Measurements from ENCODE around the gene SLC22A7. TPM values are rescaled to one million over a fixed set of nuclear protein-coding genes. Genes with fewer than 3 reads are reported as not detected.

The SLC22A7 gene
- total RNA-seq = not detected

DNA sequence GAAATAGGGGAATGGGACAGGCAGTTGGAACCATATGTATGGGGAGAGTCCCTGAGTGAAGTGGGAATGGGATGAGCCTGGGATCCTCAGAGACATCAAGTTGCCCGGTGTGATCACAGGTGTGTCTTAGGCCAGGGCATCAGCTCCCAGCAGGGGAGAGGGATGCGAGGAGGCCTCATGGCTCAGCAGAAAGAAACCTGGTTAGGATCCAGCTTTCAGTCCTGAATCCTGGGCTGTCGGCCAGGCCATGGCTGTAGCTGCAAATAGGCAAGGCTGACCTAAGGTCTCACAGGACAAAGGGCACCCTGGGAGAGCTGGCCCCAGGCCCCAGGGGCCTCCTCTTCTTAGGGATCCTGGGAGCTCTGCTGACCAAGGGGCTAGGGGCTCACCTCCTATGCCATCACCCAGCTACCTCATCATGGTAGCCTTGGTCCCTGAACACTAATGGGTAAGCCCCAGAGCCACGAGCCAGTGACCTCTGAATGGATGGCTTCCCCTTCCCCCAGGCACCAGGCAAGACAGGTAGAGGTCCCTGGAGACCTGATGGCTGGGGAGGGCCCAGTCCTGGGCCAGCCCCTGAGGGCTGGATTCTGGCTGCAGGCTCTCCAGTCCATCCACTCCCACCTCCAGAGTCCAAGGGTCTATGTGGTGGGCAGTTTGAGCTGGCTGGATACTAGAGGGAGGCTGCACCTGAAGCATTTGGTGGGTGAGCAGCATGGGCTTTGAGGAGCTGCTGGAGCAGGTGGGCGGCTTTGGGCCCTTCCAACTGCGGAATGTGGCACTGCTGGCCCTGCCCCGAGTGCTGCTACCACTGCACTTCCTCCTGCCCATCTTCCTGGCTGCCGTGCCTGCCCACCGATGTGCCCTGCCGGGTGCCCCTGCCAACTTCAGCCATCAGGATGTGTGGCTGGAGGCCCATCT, at the start of gene SLC22A7:
Gene SLC22A7, plus strand, starts transcription at position 617 of the 921 bp plus-strand sequence. Its CDS starts 99 bp downstream, at position 716.
- Histone ChIP-seq H3K27ac (no peak within 1 kb of the TSS), H3K4me1 (no peaks in the 10 kb centered on the region), H3K4me3 (no peak within 1 kb of the TSS), H3K27me3 (no peaks in the 10 kb centered on the region), H3K36me3 (no peaks in the 10 kb centered on the region), H3K9me3 (no peaks in the 10 kb centered on the region)
- intact Hi-C loops (cut with DNase I) = no loop called here
- TF ChIP-seq CTCF (IDR thresholded peaks at IDR 0.05) (no peak), POLR2A (IDR thresholded peaks at IDR 0.05) (no peak), POLR2AphosphoS5 (IDR thresholded peaks at IDR 0.05; ENCODE audit: insufficient read depth in 1 of 2, low read depth in 1 of 2) (no peak)
- DNase-seq (ENCODE audit: extremely low spot score in 2 of 2) = no peak

DNA sequence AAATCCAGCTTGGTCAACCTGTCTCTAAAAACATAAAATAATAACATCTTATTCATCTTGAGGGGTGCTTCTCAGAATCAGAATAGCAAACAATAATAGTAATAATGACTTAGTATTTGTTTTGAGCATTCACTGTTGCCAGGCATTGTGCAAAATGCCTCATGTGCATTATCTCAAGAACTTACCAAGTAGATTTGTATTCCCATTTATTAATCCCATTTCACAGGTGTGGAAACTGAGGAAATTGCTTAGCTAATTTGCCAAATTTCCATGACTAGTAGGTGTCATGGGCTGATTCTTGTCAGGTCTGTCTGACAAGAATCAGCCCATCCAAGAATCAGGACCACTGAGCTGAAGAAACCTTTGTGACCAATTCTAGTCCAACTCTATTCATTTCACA, 49.3 kb upstream of the SLC22A7 start:
- intact Hi-C loops (cut with DNase I) = no loop called here
- no peak overlapping the region for H3K4me3 ChIP-seq
- no peak for DNase-seq (ENCODE audit: extremely low spot score in 2 of 2)
- no peaks in the 10 kb centered on the region for H3K27me3 ChIP-seq
- no peaks in the 10 kb centered on the region for H3K36me3 ChIP-seq
- no peak for TF ChIP-seq CTCF (IDR thresholded peaks at IDR 0.05)
- no peak for TF ChIP-seq POLR2AphosphoS5 (IDR thresholded peaks at IDR 0.05; ENCODE audit: insufficient read depth in 1 of 2, low read depth in 1 of 2)
- TF ChIP-seq POLR2A (IDR thresholded peaks at IDR 0.05) = no peak
- H3K27ac ChIP-seq = no peak overlapping the region
- no peaks in the 10 kb centered on the region for H3K9me3 ChIP-seq
- H3K4me1 ChIP-seq = peaks cover 15% of the 10 kb centered on the region

- intact Hi-C loops (cut with DNase I) = no loop called here
- Histone ChIP-seq H3K27ac (no peak overlapping the region), H3K4me1 (peaks cover 15% of the 10 kb centered on the region), H3K9me3 (no peaks in the 10 kb centered on the region), H3K4me3 (no peak overlapping the region), H3K36me3 (no peaks in the 10 kb centered on the region), H3K27me3 (no peaks in the 10 kb centered on the region)
- TF ChIP-seq CTCF (IDR thresholded peaks at IDR 0.05) (no peak), POLR2AphosphoS5 (IDR thresholded peaks at IDR 0.05; ENCODE audit: insufficient read depth in 1 of 2, low read depth in 1 of 2) (no peak), POLR2A (IDR thresholded peaks at IDR 0.05) (no peak)
- no peak for DNase-seq (ENCODE audit: extremely low spot score in 2 of 2)
Observed at GRCh38 chr6:43250992-43251373, 47.1 kb upstream of the SLC22A7 start.

GRCh38 chr6:43253401-43253800, 44.7 kb upstream of the SLC22A7 start:
- Histone ChIP-seq H3K4me1 (no peaks in the 10 kb centered on the region), H3K4me3 (no peak overlapping the region), H3K27me3 (no peaks in the 10 kb centered on the region), H3K27ac (no peak overlapping the region), H3K9me3 (no peaks in the 10 kb centered on the region), H3K36me3 (no peaks in the 10 kb centered on the region)
- intact Hi-C loops (cut with DNase I) = no loop called here
- no peak for TF ChIP-seq CTCF (IDR thresholded peaks at IDR 0.05)
- no peak for DNase-seq (ENCODE audit: extremely low spot score in 2 of 2)

DNA sequence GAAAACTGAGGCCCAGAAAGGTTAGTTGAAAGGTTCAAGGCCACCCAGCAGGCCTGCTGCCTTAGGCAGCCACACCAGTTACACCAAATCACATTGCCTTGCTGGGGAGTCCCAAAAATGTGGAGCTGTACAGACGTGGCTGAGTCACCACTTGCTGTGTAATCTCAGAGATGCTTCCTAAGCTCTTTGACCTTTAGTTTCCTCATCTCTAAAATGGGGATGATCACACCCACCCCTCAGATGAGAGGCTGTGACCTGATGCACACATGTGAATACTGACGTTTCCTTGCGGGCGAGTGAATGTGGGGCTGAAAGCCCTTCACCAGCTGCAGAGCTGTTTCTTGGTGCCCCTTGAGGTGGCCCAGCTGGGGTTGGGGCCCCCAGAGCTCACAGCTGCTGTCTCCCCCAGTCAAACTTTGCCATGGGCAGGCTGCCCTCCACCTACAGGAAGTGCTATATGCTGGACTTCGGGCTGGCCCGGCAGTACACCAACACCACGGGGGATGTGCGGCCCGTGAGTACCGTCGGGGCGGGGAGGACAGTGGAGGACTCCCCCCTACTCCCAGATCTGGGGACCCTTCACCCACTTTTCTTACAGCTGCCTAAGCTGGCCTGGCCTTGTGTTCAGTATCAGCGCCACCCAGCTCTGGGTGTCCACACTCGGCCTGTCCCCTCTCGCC, 43.8 kb upstream of the SLC22A7 start:
- intact Hi-C loops (cut with DNase I) = no loop called here
- DNase-seq (ENCODE audit: extremely low spot score in 2 of 2) = no peak
- Histone ChIP-seq H3K36me3 (no peaks in the 10 kb centered on the region), H3K27me3 (no peaks in the 10 kb centered on the region), H3K27ac (no peak overlapping the region), H3K9me3 (no peaks in the 10 kb centered on the region), H3K4me3 (no peak overlapping the region), H3K4me1 (no peaks in the 10 kb centered on the region)
- TF ChIP-seq POLR2AphosphoS5 (IDR thresholded peaks at IDR 0.05; ENCODE audit: insufficient read depth in 1 of 2, low read depth in 1 of 2) (no peak), POLR2A (IDR thresholded peaks at IDR 0.05) (no peak), CTCF (IDR thresholded peaks at IDR 0.05) (no peak)
